Measurements from ENCODE around the gene CDKN2B-AS1.

CDKN2B-AS1 gene

GRCh38 chr9:22124263-22125011 is 129.8 kb downstream of the CDKN2B-AS1 start:
- DNase-seq: no peak

- DNase-seq: no peak
Observed at GRCh38 chr9:22129133-22129532, 134.5 kb downstream of the CDKN2B-AS1 start.

GRCh38 chr9:22129633-22130032 is 135.0 kb downstream of the CDKN2B-AS1 start:
- no peak for DNase-seq

GRCh38 chr9:22131817-22132216 is 137.2 kb downstream of the CDKN2B-AS1 start:
- DNase-seq: no peak

GRCh38 chr9:22134390-22134789 is 139.8 kb downstream of the CDKN2B-AS1 start:
- DNase-seq: no peak

- no peak for DNase-seq
Observed at GRCh38 chr9:22136461-22137096, 142.0 kb downstream of the CDKN2B-AS1 start.

- no peak for DNase-seq
Observed at GRCh38 chr9:22138956-22139660, 144.5 kb downstream of the CDKN2B-AS1 start.

- DNase-seq: no peak
Observed at GRCh38 chr9:22141908-22142307, 147.3 kb downstream of the CDKN2B-AS1 start.

GRCh38 chr9:22142671-22143070 is 148.1 kb downstream of the CDKN2B-AS1 start:
- no peak for DNase-seq

GRCh38 chr9:22143799-22144625 is 149.4 kb downstream of the CDKN2B-AS1 start:
- no peak for DNase-seq

GRCh38 chr9:22146604-22147003 is 152.0 kb downstream of the CDKN2B-AS1 start:
- DNase-seq: no peak

- no peak for DNase-seq
Observed at GRCh38 chr9:22147813-22148527, 153.4 kb downstream of the CDKN2B-AS1 start.

- DNase-seq: no peak
Observed at GRCh38 chr9:22148528-22148875, 153.9 kb downstream of the CDKN2B-AS1 start.

GRCh38 chr9:22148876-22149637 is 154.5 kb downstream of the CDKN2B-AS1 start:
- DNase-seq: no peak

- DNase-seq: no peak
Observed at GRCh38 chr9:22154064-22154463, 159.5 kb downstream of the CDKN2B-AS1 start.

- no peak for DNase-seq
Observed at GRCh38 chr9:22156586-22156985, 162.0 kb downstream of the CDKN2B-AS1 start.

- no peak for DNase-seq
Observed at GRCh38 chr9:22157276-22157675, 162.7 kb downstream of the CDKN2B-AS1 start.

- DNase-seq: no peak
Observed at GRCh38 chr9:22157828-22158227, 163.2 kb downstream of the CDKN2B-AS1 start.

- no peak for DNase-seq
Observed at GRCh38 chr9:22158271-22158670, 163.7 kb downstream of the CDKN2B-AS1 start.

- no peak for DNase-seq
Observed at GRCh38 chr9:22158927-22159346, 164.3 kb downstream of the CDKN2B-AS1 start.

- DNase-seq: no peak
Observed at GRCh38 chr9:22159586-22159985, 165.0 kb downstream of the CDKN2B-AS1 start.

- no peak for DNase-seq
Observed at GRCh38 chr9:22160221-22160620, 165.6 kb downstream of the CDKN2B-AS1 start.

Measured in activated CD4-positive, CD25-positive, alpha-beta regulatory T cell treated with anti-CD3 and anti-CD28 coated beads, Interleukin-2, amount 50 U/mL, for 72 hours (primary cell).